Astrocyte (in vitro differentiated cells and primary cell): ENCODE measurements around the gene NSF.

Experiments used
- CTCF ChIP-seq: IDR thresholded peaks from 2 replicates; pipeline ENCODE4 v1.5.1; 2011; ENCODE audit warnings: low read depth, mild to moderate bottlenecking, inconsistent platforms, low read length, moderate library complexity; ENCODE audit not compliant: insufficient read depth
- EZH2 ChIP-seq: IDR thresholded peaks from 2 replicates; pipeline ENCODE4 v1.6.1; 2012; ENCODE audit warnings: mild to moderate bottlenecking, low read length, inconsistent platforms; ENCODE audit not compliant: insufficient read depth

GRCh38 chr17:46722662-46723285 lies 132.3 kb downstream of the NSF start:
- TF ChIP-seq CTCF (no peak), EZH2 (no peak)
